H1 (cell line): Measurements from ENCODE around the gene RAP2C.

ENCODE experiments used
- BCL11A ChIP-seq, 2 experiments: IDR thresholded peaks; one replicate each; pipeline ENCODE4 v1.6.1; 2011; ENCODE audit warnings: low read depth in 2 of 2, low read length in 2 of 2, mild to moderate bottlenecking in 2 of 2
- CBX5 ChIP-seq: fragments of 300-800, 300-1000 bp; sonication (generic); IDR thresholded peaks from 2 replicates; pipeline ENCODE4 v1.7.1; 2016; ENCODE audit warnings: antibody characterized with exemption, low read length, low read depth
- CEBPB ChIP-seq: IDR thresholded peaks from 2 replicates; pipeline ENCODE4 v1.6.1; 2012; ENCODE audit warnings: low read depth, low read length
- EGR1 ChIP-seq: IDR thresholded peaks from 2 replicates; pipeline ENCODE4 v1.6.1; 2011; ENCODE audit warnings: low read depth, low read length, borderline replicate concordance
- EP300 ChIP-seq, 2 experiments: IDR thresholded peaks; 1 replicate in 1 of 2; 2 replicates in 1 of 2; pipeline ENCODE4 v1.6.1; 2011 to 2012; ENCODE audit warnings: low read depth in 2 of 2, low read length in 2 of 2, mild to moderate bottlenecking in 2 of 2, borderline replicate concordance in 1 of 2, inconsistent platforms in 1 of 2, moderate library complexity in 1 of 2
- JUND ChIP-seq: IDR thresholded peaks from 2 replicates; pipeline ENCODE4 v1.6.1; 2011; ENCODE audit warnings: mild to moderate bottlenecking, improper control_type of control experiment, low read length
- RFX5 ChIP-seq: IDR thresholded peaks from 2 replicates; pipeline ENCODE4 v1.6.1; 2011; ENCODE audit warnings: low read depth, low read length, improper control_type of control experiment, borderline replicate concordance
- SIX5 ChIP-seq: IDR thresholded peaks from 2 replicates; pipeline ENCODE4 v1.6.1; 2011; ENCODE audit warnings: mild to moderate bottlenecking, low read depth, low read length
- SP1 ChIP-seq: IDR thresholded peaks from 2 replicates; pipeline ENCODE4 v1.6.1; 2011; ENCODE audit warnings: low read depth, low read length
- TAF1 ChIP-seq: IDR thresholded peaks from 2 replicates; pipeline ENCODE4 v1.6.1; 2011; ENCODE audit warnings: mild to moderate bottlenecking, low read depth, low read length
- TF ChIP-seq, protein P1 (sequence below), 3 experiments: IDR thresholded peaks; 1 replicate in 2 of 3; 2 replicates in 1 of 3; pipeline versions ENCODE4 v1.5.1 to v1.6.1; 2011; ENCODE audit warnings: low read length in 3 of 3, mild to moderate bottlenecking in 3 of 3, inconsistent platforms in 2 of 3, low read depth in 1 of 3, moderate library complexity in 1 of 3; ENCODE audit not compliant: insufficient read depth in 1 of 3; ENCODE audit errors: control extremely low read depth in 1 of 3

DNA sequence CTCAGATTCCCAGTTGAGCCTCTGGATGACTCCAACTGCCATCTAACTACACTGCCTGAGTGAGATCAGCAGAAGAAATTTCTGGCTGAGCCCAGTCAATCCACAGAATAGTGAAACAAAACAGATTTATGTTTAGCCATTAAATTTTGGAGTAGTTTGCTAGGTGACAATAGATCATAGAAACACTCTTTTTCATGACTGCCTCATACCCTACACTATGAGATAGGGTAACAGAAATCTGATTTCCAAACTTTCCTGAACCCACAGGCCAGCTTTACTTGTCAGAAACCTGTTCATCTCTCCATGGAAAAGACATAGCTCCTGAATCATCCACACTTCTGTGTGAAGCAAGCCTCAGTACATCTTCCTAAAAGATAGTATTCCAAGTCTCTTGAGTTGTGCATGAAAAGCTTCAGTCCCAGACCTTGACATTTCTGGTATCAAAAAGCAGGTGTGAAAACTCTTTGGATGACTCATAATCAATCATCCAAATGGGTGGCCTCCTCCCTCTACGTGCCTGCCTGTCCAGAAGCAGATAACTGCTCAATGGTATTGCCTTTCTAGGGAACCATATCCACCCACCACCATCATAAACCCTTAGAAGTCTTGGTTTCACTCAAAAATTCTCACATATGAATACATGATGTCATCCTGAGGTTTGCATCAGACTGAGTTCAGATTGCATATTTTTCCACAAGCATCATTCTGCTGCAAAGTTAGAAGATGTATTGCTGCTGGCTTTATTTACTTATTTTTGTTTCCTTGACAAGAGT lies 47.5 kb upstream of the RAP2C start:
- TF ChIP-seq BCL11A (IDR thresholded peaks at IDR 0.05; ENCODE audit: low read depth in 2 of 2, low read length in 2 of 2) (no peak), TAF1 (no peak), CEBPB (no peak), EGR1 (no peak), CBX5 (no peak), SIX5 (no peak), RFX5 (no peak), JUND (no peak), EP300 (IDR thresholded peaks at IDR 0.05; ENCODE audit: borderline replicate concordance in 1 of 2, low read depth in 2 of 2, low read length in 2 of 2) (no peak), SP1 (no peak)
- TF ChIP-seq, protein P1, sequence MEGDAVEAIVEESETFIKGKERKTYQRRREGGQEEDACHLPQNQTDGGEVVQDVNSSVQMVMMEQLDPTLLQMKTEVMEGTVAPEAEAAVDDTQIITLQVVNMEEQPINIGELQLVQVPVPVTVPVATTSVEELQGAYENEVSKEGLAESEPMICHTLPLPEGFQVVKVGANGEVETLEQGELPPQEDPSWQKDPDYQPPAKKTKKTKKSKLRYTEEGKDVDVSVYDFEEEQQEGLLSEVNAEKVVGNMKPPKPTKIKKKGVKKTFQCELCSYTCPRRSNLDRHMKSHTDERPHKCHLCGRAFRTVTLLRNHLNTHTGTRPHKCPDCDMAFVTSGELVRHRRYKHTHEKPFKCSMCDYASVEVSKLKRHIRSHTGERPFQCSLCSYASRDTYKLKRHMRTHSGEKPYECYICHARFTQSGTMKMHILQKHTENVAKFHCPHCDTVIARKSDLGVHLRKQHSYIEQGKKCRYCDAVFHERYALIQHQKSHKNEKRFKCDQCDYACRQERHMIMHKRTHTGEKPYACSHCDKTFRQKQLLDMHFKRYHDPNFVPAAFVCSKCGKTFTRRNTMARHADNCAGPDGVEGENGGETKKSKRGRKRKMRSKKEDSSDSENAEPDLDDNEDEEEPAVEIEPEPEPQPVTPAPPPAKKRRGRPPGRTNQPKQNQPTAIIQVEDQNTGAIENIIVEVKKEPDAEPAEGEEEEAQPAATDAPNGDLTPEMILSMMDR (IDR thresholded peaks at IDR 0.05; ENCODE audit: control extremely low read depth in 1 of 3, insufficient read depth in 1 of 3, low read depth in 1 of 3, low read length in 3 of 3): no peak
